ENCODE data around the gene UBE2E2.

GRCh38 chr3:23452408-23452807 is 249.3 kb downstream of the UBE2E2 start:
- TF ChIP-seq, protein P1, sequence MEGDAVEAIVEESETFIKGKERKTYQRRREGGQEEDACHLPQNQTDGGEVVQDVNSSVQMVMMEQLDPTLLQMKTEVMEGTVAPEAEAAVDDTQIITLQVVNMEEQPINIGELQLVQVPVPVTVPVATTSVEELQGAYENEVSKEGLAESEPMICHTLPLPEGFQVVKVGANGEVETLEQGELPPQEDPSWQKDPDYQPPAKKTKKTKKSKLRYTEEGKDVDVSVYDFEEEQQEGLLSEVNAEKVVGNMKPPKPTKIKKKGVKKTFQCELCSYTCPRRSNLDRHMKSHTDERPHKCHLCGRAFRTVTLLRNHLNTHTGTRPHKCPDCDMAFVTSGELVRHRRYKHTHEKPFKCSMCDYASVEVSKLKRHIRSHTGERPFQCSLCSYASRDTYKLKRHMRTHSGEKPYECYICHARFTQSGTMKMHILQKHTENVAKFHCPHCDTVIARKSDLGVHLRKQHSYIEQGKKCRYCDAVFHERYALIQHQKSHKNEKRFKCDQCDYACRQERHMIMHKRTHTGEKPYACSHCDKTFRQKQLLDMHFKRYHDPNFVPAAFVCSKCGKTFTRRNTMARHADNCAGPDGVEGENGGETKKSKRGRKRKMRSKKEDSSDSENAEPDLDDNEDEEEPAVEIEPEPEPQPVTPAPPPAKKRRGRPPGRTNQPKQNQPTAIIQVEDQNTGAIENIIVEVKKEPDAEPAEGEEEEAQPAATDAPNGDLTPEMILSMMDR (IDR thresholded peaks at IDR 0.05; ENCODE audit: borderline replicate concordance, extremely low read depth, low read length, poor library complexity, severe bottlenecking) = no peak
- TF ChIP-seq EZH2 (IDR thresholded peaks at IDR 0.05; ENCODE audit: borderline replicate concordance, low read depth, low read length, severe bottlenecking) = no peak
